Esophagus squamous epithelium (tissue), 5 donors: ENCODE results near the gene MPI. TPM values are rescaled to one million over a fixed set of nuclear protein-coding genes. Genes with fewer than 3 reads are reported as not detected.

ENCODE experiments used
- DNase-seq: peaks from one replicate; lab custom pipeline; 2025; lab: John Stamatoyannopoulos, UW
- H3K27ac ChIP-seq, 4 donors: fragments of 200-600 bp; sonication (generic); one replicate each; pipeline ENCODE4 v1.5.1; 2016 to 2019; ENCODE audit warnings: mild to moderate bottlenecking in 1 of 4
- H3K27me3 ChIP-seq, 4 donors: fragments of 200-600 bp; sonication (generic); 1 replicate in 3 of 4; 2 replicates in 1 of 4; pipeline versions ENCODE4 v1.5.1 to v1.6.0; 2017 to 2021; ENCODE audit warnings: antibody characterized with exemption in 1 of 4
- H3K36me3 ChIP-seq, 3 donors: fragments of 200-600 bp; sonication (generic); one replicate each; pipeline ENCODE4 v1.5.1; 2016 to 2019
- H3K4me1 ChIP-seq, 3 donors: fragments of 200-600 bp; sonication (generic); one replicate each; pipeline ENCODE4 v1.5.1; 2017 to 2019
- H3K4me3 ChIP-seq, 4 donors: fragments of 200-600 bp; sonication (generic); 1 replicate in 3 of 4; 2 replicates in 1 of 4; pipeline ENCODE4 v1.5.1; 2016 to 2019; ENCODE audit warnings: mild to moderate bottlenecking in 2 of 4, moderate library complexity in 1 of 4
- H3K9me3 ChIP-seq, 3 donors: fragments of 200-600 bp; sonication (generic); one replicate each; pipeline ENCODE4 v1.5.1; 2016 to 2019
- POLR2A ChIP-seq, 4 donors: fragments of 450-650 bp; IDR thresholded peaks; one replicate each; pipeline ENCODE4 v1.6.1; 2017; ENCODE audit warnings: antibody characterized with exemption in 4 of 4, mild to moderate bottlenecking in 4 of 4, moderate library complexity in 3 of 4
- WGBS, 2 donors: methylation state at CpG; one replicate each; pipeline ENCODE4 v1.1.5; 2018; 5-methylcytosine and 5-hydroxymethylcytosine counted together
- intact Hi-C: fragments of 100-400 bp; cut with DNase I; formaldehyde crosslinking; loops from one replicate; pipeline ENCODE4 v1.15.0; 2022
- total RNA-seq, 4 donors: library from RNA; depleted of rRNA; stranded (reverse); fragments of >200 nt; gene quantifications; one replicate each; pipeline ENCODE4 v1.1.0, GENCODE V29; 2016
- TF ChIP-seq, protein P1 (sequence below), 6 experiments: fragments of 450-650 bp in 4 of 6; fragments of 200-600 bp in 2 of 6; sonication (generic) in 2 of 6; IDR thresholded peaks; one replicate each; pipeline ENCODE4 v1.5.1; 2016 to 2019; ENCODE audit warnings: antibody characterized with exemption in 6 of 6, mild to moderate bottlenecking in 4 of 6, moderate library complexity in 4 of 6
- donor health status: DM: yes; HTN: yes; CAD: no.

Gene MPI
- total RNA-seq, 4 donors from 2014 or later = 26.5 to 51.9 (median 47.9) TPM

DNA sequence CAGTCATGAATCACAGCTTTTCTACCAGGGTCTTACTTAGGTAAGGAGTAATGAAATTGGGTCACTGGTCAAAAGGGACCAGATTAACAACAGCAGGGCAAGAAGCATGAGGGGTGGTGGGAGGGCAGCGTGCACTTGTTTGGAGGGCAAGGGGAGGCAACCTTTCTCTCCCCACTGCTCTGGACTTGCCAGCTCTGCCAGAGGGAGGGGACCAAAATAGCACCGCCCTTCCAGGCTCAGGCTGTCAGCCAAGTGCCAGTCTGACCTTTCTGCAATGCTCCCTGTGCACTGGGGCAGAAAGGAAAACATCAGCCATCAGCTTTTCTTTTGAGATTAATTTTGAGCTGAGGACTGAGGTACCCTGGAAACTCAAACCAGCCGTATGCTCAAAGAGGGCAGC is 42.4 kb upstream of the MPI start:
- TF ChIP-seq POLR2A (IDR thresholded peaks at IDR 0.05) = no peak
- TF ChIP-seq, protein P1, sequence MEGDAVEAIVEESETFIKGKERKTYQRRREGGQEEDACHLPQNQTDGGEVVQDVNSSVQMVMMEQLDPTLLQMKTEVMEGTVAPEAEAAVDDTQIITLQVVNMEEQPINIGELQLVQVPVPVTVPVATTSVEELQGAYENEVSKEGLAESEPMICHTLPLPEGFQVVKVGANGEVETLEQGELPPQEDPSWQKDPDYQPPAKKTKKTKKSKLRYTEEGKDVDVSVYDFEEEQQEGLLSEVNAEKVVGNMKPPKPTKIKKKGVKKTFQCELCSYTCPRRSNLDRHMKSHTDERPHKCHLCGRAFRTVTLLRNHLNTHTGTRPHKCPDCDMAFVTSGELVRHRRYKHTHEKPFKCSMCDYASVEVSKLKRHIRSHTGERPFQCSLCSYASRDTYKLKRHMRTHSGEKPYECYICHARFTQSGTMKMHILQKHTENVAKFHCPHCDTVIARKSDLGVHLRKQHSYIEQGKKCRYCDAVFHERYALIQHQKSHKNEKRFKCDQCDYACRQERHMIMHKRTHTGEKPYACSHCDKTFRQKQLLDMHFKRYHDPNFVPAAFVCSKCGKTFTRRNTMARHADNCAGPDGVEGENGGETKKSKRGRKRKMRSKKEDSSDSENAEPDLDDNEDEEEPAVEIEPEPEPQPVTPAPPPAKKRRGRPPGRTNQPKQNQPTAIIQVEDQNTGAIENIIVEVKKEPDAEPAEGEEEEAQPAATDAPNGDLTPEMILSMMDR (IDR thresholded peaks at IDR 0.05) = no peak
- intact Hi-C loops = no loop called here

GRCh38 chr15:74850393-74850792 is 39.4 kb upstream of the MPI start:
- Histone ChIP-seq H3K4me3 (no peak overlapping the region), H3K36me3 (peaks cover 37 to 98% (median 59%) of the 10 kb centered on the region in 3 donors), H3K27me3 (no peaks in the 10 kb centered on the region), H3K4me1 (peaks cover 0 to 18% (median 0%) of the 10 kb centered on the region in 3 donors), H3K9me3 (no peaks in the 10 kb centered on the region), H3K27ac (no peak overlapping the region)
- 92 to 100% methylated on average over 1 to 3 of the region's 4 CpGs for WGBS, 2 donors
- intact Hi-C loops = no loop called here
- no peak for DNase-seq
- TF ChIP-seq, protein P1 (IDR thresholded peaks at IDR 0.05) = no peak
- TF ChIP-seq POLR2A (IDR thresholded peaks at IDR 0.05) = no peak

More for the DNA sequence above, 42.4 kb upstream of the MPI start:
- DNase-seq = no peak
- Histone ChIP-seq H3K27ac (peak overlapping the region in 2 of 4 donors; percentile 44 to 61), H3K27me3 (no peaks in the 10 kb centered on the region), H3K4me1 (peaks cover 11 to 42% (median 12%) of the 10 kb centered on the region in 3 donors), H3K4me3 (no peak overlapping the region), H3K36me3 (peaks cover 21 to 86% (median 40%) of the 10 kb centered on the region in 3 donors), H3K9me3 (no peaks in the 10 kb centered on the region)
- 40 to 89% methylated on average over 1 of the region's 3 CpGs for WGBS, 2 donors

DNA sequence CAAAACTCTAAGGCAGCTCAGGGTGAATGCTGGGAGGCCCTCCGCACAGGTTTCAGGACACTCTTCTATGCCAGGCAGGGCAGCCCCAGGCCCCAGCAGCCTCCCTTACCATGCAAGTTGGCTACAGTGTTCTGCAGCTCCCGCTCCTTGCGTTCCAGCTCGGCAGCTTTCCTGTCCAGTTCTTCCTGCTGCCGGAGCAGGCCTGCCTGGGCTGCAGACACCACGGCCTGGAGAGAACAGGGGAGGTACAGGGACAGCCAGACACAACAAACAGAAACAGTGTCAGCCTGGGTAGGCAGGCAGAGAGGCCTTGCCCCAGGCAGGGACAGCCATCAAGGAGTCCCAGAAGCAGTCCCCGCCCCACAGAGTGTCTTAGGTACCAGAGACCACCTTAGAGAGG is 37.9 kb upstream of the MPI start:
- Histone ChIP-seq H3K27me3 (no peaks in the 10 kb centered on the region), H3K9me3 (no peaks in the 10 kb centered on the region), H3K4me3 (no peak overlapping the region), H3K27ac (no peak overlapping the region), H3K36me3 (peaks cover 32 to 83% (median 59%) of the 10 kb centered on the region in 3 donors), H3K4me1 (peaks cover 0 to 26% (median 4%) of the 10 kb centered on the region in 3 donors)
- no peak for DNase-seq
- WGBS, 2 donors = 100% methylated on average over 1 to 2 of the region's 7 CpGs
- TF ChIP-seq, protein P1 (IDR thresholded peaks at IDR 0.05) = no peak
- no peak for TF ChIP-seq POLR2A (IDR thresholded peaks at IDR 0.05)
- intact Hi-C loops = no loop called here

GRCh38 chr15:74854453-74855022 is 35.3 kb upstream of the MPI start:
- no peak for DNase-seq
- no peak overlapping the region for H3K4me3 ChIP-seq
- TF ChIP-seq, protein P1 (IDR thresholded peaks at IDR 0.05) = no peak
- TF ChIP-seq POLR2A (IDR thresholded peaks at IDR 0.05) = no peak
- intact Hi-C loops = no loop called here
- H3K4me1 ChIP-seq = peaks cover 3 to 37% (median 4%) of the 10 kb centered on the region in 3 donors
- H3K27me3 ChIP-seq = no peaks in the 10 kb centered on the region
- H3K9me3 ChIP-seq = no peaks in the 10 kb centered on the region
- no peak overlapping the region for H3K27ac ChIP-seq
- H3K36me3 ChIP-seq = peaks cover 32 to 67% (median 45%) of the 10 kb centered on the region in 3 donors
- WGBS, 2 donors = 94 to 95% methylated on average over 7 of the region's 13 CpGs

DNA sequence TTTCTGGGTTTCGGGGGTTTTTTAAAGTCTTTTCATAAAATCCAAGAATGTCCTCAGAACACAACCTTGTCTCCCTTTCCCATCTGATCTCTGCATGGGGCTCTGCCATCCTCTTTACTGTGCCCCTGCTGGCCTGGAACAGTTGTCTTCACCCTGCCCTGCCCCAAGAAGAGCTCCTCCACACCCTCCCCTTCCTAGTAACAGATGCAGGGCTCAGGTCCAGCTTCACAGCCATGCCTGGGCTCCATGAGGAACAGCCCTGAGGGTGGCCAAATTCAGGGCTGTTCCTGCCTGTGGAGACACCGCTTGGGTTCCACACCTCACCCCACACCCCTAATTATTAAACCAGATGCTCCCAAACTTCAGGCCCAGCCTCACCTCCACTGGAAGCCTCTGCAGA is 34.0 kb upstream of the MPI start:
- TF ChIP-seq, protein P1 (IDR thresholded peaks at IDR 0.05) = no peak
- TF ChIP-seq POLR2A (IDR thresholded peaks at IDR 0.05) = no peak
- H3K4me3 ChIP-seq = no peak overlapping the region
- no peaks in the 10 kb centered on the region for H3K27me3 ChIP-seq
- H3K9me3 ChIP-seq = no peaks in the 10 kb centered on the region
- intact Hi-C loops = no loop called here
- H3K4me1 ChIP-seq = peaks cover 4 to 45% (median 6%) of the 10 kb centered on the region in 3 donors
- WGBS, 2 donors = 91 to 92% methylated on average over 2 of the region's 2 CpGs
- peaks cover 28 to 54% (median 32%) of the 10 kb centered on the region in 3 donors for H3K36me3 ChIP-seq
- H3K27ac ChIP-seq = no peak overlapping the region
- DNase-seq = no peak
